ENCODE data around the gene CCNE1. TPM values are rescaled to one million over a fixed set of nuclear protein-coding genes. Genes with fewer than 3 reads are reported as not detected.

The CCNE1 gene
- total and polyA plus RNA-seq, 2 of the 13 experiments (the other 11 are each of a cell fraction or from before 2014, with no cell fraction given) = 16.0 to 50.6 TPM

DNA sequence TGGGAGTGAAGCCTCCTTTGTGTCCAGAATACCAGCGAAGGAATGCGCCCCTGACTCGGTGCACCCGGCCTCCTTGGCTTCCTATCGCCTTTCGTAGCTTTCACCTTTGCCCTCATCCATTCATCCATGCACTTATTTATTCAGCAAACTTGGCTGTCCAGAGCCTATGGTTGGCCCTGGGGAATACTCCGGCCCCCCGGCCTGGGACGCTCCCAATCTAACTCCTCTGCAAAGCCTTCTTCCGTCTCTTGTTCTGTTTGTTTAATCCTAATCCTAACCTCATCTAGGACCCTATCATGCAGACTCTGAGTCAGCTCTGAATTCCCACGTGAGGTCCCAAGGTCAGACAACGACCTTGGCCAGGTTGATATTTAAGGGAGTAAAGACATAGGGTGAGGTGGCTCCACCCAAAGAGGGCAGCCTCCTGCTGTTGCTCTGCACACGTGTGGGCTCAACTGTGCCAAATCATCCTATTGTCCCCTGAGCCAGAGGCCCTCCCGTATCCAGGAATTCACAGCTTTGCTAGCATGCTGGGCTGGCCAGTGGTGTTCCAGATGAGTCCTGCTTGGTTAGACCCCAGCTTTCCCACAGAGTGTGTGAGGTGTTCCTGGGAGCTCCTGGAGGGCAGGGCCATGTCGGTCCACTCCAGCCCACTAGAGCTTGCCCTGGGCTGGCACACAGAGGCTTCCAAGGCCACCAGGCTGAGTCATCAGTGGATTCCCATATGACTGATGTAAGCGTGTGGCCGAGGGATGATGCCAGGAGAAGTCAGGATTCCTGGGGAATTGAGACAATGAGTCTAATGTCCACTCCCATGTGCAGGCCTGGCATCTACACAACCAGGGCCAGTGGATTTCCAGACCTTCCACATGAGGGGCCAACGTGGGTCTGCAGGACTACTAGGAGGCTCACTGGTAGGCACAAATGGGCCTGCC, 6.5 kb upstream of the CCNE1 start (continued):
- TF ChIP-seq, protein P1, sequence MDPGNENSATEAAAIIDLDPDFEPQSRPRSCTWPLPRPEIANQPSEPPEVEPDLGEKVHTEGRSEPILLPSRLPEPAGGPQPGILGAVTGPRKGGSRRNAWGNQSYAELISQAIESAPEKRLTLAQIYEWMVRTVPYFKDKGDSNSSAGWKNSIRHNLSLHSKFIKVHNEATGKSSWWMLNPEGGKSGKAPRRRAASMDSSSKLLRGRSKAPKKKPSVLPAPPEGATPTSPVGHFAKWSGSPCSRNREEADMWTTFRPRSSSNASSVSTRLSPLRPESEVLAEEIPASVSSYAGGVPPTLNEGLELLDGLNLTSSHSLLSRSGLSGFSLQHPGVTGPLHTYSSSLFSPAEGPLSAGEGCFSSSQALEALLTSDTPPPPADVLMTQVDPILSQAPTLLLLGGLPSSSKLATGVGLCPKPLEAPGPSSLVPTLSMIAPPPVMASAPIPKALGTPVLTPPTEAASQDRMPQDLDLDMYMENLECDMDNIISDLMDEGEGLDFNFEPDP (CRISPR knock-in tag; conservative IDR thresholded peaks at IDR 0.05) = 0 out of 2 replicates have a peak, but pooled peaks have one; percentile 73
- TF ChIP-seq, protein P2, sequence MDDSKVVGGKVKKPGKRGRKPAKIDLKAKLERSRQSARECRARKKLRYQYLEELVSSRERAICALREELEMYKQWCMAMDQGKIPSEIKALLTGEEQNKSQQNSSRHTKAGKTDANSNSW (CRISPR knock-in tag; IDR thresholded peaks at IDR 0.05; ENCODE audit: borderline replicate concordance) = no peak
- TF ChIP-seq NR2F1 (CRISPR knock-in tag; IDR thresholded peaks at IDR 0.05) (peak in 1 of 2 experiments; percentile 5; a peak in 2 of 4 replicates), FOXA1 (IDR thresholded peaks at IDR 0.05) (no peak), FOXA1 (CRISPR knock-in tag; IDR thresholded peaks at IDR 0.05) (0 out of 2 replicates have a peak, but pooled peaks have one; percentile 9), ZNF256 (CRISPR knock-in tag; conservative IDR thresholded peaks at IDR 0.05) (no peak), POLR2A (IDR thresholded peaks at IDR 0.05; ENCODE audit: insufficient read depth in 1 of 2, low read depth in 2 of 2, low read length in 2 of 2) (peak in 1 of 2 experiments; percentile 26; a peak in 1 of 4 replicates), MBNL3 (CRISPR knock-in tag; conservative IDR thresholded peaks at IDR 0.05) (no peak), ARNTL (CRISPR knock-in tag; IDR thresholded peaks at IDR 0.05) (peak; percentile 80), ZNF253 (CRISPR knock-in tag; IDR thresholded peaks at IDR 0.05; ENCODE audit: borderline replicate concordance) (peak; percentile 33; the same call in 1 of the 2 replicates), SOX13 (IDR thresholded peaks at IDR 0.05) (no peak; the same call in 1 of the 2 replicates), SOX13 (CRISPR knock-in tag; conservative IDR thresholded peaks at IDR 0.05 in 1 of 2, IDR thresholded peaks at IDR 0.05 in 1 of 2) (peak in 1 of 2 experiments; percentile 37; a peak in 2 of 4 replicates)
- TF ChIP-seq, protein P3, sequence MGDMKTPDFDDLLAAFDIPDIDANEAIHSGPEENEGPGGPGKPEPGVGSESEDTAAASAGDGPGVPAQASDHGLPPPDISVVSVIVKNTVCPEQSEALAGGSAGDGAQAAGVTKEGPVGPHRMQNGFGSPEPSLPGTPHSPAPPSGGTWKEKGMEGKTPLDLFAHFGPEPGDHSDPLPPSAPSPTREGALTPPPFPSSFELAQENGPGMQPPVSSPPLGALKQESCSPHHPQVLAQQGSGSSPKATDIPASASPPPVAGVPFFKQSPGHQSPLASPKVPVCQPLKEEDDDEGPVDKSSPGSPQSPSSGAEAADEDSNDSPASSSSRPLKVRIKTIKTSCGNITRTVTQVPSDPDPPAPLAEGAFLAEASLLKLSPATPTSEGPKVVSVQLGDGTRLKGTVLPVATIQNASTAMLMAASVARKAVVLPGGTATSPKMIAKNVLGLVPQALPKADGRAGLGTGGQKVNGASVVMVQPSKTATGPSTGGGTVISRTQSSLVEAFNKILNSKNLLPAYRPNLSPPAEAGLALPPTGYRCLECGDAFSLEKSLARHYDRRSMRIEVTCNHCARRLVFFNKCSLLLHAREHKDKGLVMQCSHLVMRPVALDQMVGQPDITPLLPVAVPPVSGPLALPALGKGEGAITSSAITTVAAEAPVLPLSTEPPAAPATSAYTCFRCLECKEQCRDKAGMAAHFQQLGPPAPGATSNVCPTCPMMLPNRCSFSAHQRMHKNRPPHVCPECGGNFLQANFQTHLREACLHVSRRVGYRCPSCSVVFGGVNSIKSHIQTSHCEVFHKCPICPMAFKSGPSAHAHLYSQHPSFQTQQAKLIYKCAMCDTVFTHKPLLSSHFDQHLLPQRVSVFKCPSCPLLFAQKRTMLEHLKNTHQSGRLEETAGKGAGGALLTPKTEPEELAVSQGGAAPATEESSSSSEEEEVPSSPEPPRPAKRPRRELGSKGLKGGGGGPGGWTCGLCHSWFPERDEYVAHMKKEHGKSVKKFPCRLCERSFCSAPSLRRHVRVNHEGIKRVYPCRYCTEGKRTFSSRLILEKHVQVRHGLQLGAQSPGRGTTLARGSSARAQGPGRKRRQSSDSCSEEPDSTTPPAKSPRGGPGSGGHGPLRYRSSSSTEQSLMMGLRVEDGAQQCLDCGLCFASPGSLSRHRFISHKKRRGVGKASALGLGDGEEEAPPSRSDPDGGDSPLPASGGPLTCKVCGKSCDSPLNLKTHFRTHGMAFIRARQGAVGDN (CRISPR knock-in tag; IDR thresholded peaks at IDR 0.05) = peak; percentile 56
- TF ChIP-seq, protein P4, sequence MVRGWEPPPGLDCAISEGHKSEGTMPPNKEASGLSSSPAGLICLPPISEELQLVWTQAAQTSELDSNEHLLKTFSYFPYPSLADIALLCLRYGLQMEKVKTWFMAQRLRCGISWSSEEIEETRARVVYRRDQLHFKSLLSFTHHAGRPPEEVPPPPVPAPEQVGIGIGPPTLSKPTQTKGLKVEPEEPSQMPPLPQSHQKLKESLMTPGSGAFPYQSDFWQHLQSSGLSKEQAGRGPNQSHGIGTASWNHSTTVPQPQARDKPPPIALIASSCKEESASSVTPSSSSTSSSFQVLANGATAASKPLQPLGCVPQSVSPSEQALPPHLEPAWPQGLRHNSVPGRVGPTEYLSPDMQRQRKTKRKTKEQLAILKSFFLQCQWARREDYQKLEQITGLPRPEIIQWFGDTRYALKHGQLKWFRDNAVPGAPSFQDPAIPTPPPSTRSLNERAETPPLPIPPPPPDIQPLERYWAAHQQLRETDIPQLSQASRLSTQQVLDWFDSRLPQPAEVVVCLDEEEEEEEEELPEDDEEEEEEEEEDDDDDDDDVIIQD (CRISPR knock-in tag; IDR thresholded peaks at IDR 0.05; ENCODE audit: low read depth) = 0 out of 2 replicates have a peak, but pooled peaks have one; percentile 7
- TF ChIP-seq, protein P5, sequence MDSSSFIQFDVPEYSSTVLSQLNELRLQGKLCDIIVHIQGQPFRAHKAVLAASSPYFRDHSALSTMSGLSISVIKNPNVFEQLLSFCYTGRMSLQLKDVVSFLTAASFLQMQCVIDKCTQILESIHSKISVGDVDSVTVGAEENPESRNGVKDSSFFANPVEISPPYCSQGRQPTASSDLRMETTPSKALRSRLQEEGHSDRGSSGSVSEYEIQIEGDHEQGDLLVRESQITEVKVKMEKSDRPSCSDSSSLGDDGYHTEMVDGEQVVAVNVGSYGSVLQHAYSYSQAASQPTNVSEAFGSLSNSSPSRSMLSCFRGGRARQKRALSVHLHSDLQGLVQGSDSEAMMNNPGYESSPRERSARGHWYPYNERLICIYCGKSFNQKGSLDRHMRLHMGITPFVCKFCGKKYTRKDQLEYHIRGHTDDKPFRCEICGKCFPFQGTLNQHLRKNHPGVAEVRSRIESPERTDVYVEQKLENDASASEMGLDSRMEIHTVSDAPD (CRISPR knock-in tag; IDR thresholded peaks at IDR 0.05) = no peak
- TF ChIP-seq, protein P6, sequence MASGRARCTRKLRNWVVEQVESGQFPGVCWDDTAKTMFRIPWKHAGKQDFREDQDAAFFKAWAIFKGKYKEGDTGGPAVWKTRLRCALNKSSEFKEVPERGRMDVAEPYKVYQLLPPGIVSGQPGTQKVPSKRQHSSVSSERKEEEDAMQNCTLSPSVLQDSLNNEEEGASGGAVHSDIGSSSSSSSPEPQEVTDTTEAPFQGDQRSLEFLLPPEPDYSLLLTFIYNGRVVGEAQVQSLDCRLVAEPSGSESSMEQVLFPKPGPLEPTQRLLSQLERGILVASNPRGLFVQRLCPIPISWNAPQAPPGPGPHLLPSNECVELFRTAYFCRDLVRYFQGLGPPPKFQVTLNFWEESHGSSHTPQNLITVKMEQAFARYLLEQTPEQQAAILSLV (CRISPR knock-in tag; IDR thresholded peaks at IDR 0.05; ENCODE audit: borderline replicate concordance) = 0 out of 2 replicates have a peak, but pooled peaks have one; percentile 59
